HepG2 (cell line): ENCODE data around the gene PPRC1. TPM values are rescaled to one million over a fixed set of nuclear protein-coding genes. Genes with fewer than 3 reads are reported as not detected.

ENCODE experiments used
- CREM ChIP-seq, 2 experiments: sonication (generic) in 1 of 2; formaldehyde crosslinking in 1 of 2; IDR thresholded peaks; 2 replicates each; pipeline versions ENCODE4 v1.4.0 to v1.6.1; 2016 to 2020; ENCODE audit warnings: antibody characterized with exemption in 1 of 2, mild to moderate bottlenecking in 1 of 2, missing genetic modification reagents in 1 of 2
- CTCF ChIP-seq: sonication (generic); formaldehyde crosslinking; IDR thresholded peaks from 2 replicates; pipeline ENCODE4 v1.5.0; 2020; ENCODE audit warnings: mild to moderate bottlenecking, missing genetic modification reagents, moderate library complexity
- EZH2 ChIP-seq: conservative IDR thresholded peaks from 2 replicates; pipeline ENCODE4 v1.6.1; 2012; ENCODE audit warnings: mild to moderate bottlenecking, low read depth, low read length, moderate library complexity
- FOXP1 ChIP-seq, 2 experiments: fragments of 450-650 bp in 1 of 2; IDR thresholded peaks; 2 replicates each; pipeline ENCODE4 v1.6.1; 2017 to 2018; ENCODE audit warnings: antibody characterized with exemption in 1 of 2
- GMEB1 ChIP-seq: sonication (generic); formaldehyde crosslinking; IDR thresholded peaks from 2 replicates; pipeline ENCODE4 v1.5.1; 2020; ENCODE audit warnings: missing genetic modification reagents, mild to moderate bottlenecking, borderline replicate concordance
- HDAC2 ChIP-seq: sonication (generic); formaldehyde crosslinking; IDR thresholded peaks from 2 replicates; pipeline ENCODE4 v1.4.0; 2020; ENCODE audit warnings: missing genetic modification reagents
- MAFG ChIP-seq: sonication (generic); formaldehyde crosslinking; IDR thresholded peaks from 2 replicates; pipeline ENCODE4 v1.5.1; 2020; ENCODE audit warnings: mild to moderate bottlenecking, missing genetic modification reagents
- MAZ ChIP-seq, 2 experiments: sonication (generic) in 1 of 2; formaldehyde crosslinking in 1 of 2; IDR thresholded peaks; 2 replicates each; pipeline versions ENCODE4 v1.5.0 to v1.6.1; 2012 to 2020; ENCODE audit warnings: low read depth in 2 of 2, mild to moderate bottlenecking in 2 of 2, borderline replicate concordance in 1 of 2, improper control_type of control experiment in 1 of 2, low read length in 1 of 2, missing genetic modification reagents in 1 of 2, moderate library complexity in 1 of 2
- SALL1 ChIP-seq: sonication (generic); formaldehyde crosslinking; IDR thresholded peaks from 2 replicates; pipeline ENCODE4 v1.8.0; 2022; ENCODE audit warnings: mild to moderate bottlenecking, missing genetic modification reagents
- SMARCE1 ChIP-seq: fragments of 450-650 bp; IDR thresholded peaks from 2 replicates; pipeline ENCODE4 v1.6.1; 2017; ENCODE audit warnings: borderline replicate concordance
- SNAPC4 ChIP-seq: sonication (generic); formaldehyde crosslinking; IDR thresholded peaks from 2 replicates; pipeline ENCODE4 v1.4.0; 2020; ENCODE audit warnings: mild to moderate bottlenecking, missing genetic modification reagents
- TCF12 ChIP-seq, 2 experiments: fragments of 450-650 bp in 1 of 2; sonication (generic) in 1 of 2; formaldehyde crosslinking in 1 of 2; IDR thresholded peaks; 2 replicates each; pipeline versions ENCODE4 v1.6.1 to v1.8.0; 2017 to 2022; ENCODE audit warnings: antibody characterized with exemption in 1 of 2, mild to moderate bottlenecking in 1 of 2, missing genetic modification reagents in 1 of 2, moderate library complexity in 1 of 2
- ZNF317 ChIP-seq: sonication (generic); formaldehyde crosslinking; IDR thresholded peaks from 2 replicates; pipeline ENCODE4 v1.5.0; 2020; ENCODE audit warnings: mild to moderate bottlenecking, missing genetic modification reagents
- ZNF335 ChIP-seq: sonication (generic); formaldehyde crosslinking; IDR thresholded peaks from 2 replicates; pipeline ENCODE4 v1.4.0; 2020; ENCODE audit warnings: missing genetic modification reagents
- ZNF580 ChIP-seq: IDR thresholded peaks from 2 replicates; pipeline ENCODE4 v1.6.1; 2016; ENCODE audit warnings: low read depth, borderline replicate concordance
- ZNF619 ChIP-seq: sonication (generic); formaldehyde crosslinking; IDR thresholded peaks from 2 replicates; pipeline ENCODE4 v1.4.0; 2020; ENCODE audit warnings: mild to moderate bottlenecking, missing genetic modification reagents
- ZNF747 ChIP-seq: sonication (generic); formaldehyde crosslinking; IDR thresholded peaks from 2 replicates; pipeline ENCODE4 v1.8.1; 2023; ENCODE audit warnings: missing genetic modification reagents, mild to moderate bottlenecking, borderline replicate concordance
- ZNF792 ChIP-seq: IDR thresholded peaks from 2 replicates; pipeline ENCODE4 v1.6.1; 2016
- ZSCAN22 ChIP-seq: sonication (generic); formaldehyde crosslinking; IDR thresholded peaks from 2 replicates; pipeline ENCODE4 v1.4.0; 2020; ENCODE audit warnings: mild to moderate bottlenecking, missing genetic modification reagents
- polyA plus RNA-seq, 8 experiments: library from polyadenylated mRNA; depleted of rRNA in 3 of 8; stranded (reverse) in 7 of 8; unstranded in 1 of 8; fragments of >200 nt; fragmentation: Illumina TruSeq in 4 of 8; extraction: Trizol in 4 of 8; gene quantifications; 2 replicates each; pipeline versions ENCODE4 v1.2.1 to v1.2.3, GENCODE V29; 2011 to 2016; ENCODE audit warnings: low read depth in 4 of 8, missing spikeins in 1 of 8, mixed read lengths in 1 of 8; ENCODE audit not compliant: insufficient read depth in 1 of 8
- total RNA-seq, 5 experiments: library from RNA; depleted of rRNA; stranded (reverse); fragments of >200 nt; fragmentation: Illumina TruSeq; extraction: Trizol; gene quantifications; 2 replicates each; pipeline ENCODE4 v1.2.3, GENCODE V29; 2016; ENCODE audit warnings: low read depth in 1 of 5

The PPRC1 gene
- total and polyA plus RNA-seq, 2 of the 13 experiments (the other 11 are each of a cell fraction or from before 2014, with no cell fraction given): 18.7 to 24.2 TPM

- TF ChIP-seq SNAPC4 (CRISPR knock-in tag): 0 out of 2 replicates have a peak, but pooled peaks have one; percentile 54
- no peak for TF ChIP-seq ZSCAN22 (CRISPR knock-in tag)
- peak; percentile 30 for TF ChIP-seq CTCF
- no peak for TF ChIP-seq TCF12 (IDR thresholded peaks at IDR 0.05)
- TF ChIP-seq TCF12 (CRISPR knock-in tag; IDR thresholded peaks at IDR 0.05): 0 out of 2 replicates have a peak, but pooled peaks have one; percentile 28
- TF ChIP-seq MAZ (IDR thresholded peaks at IDR 0.05; ENCODE audit: borderline replicate concordance, low read depth, low read length): no peak; the same call in 1 of the 2 replicates
- TF ChIP-seq MAZ (CRISPR knock-in tag; IDR thresholded peaks at IDR 0.05; ENCODE audit: low read depth): peak; percentile 62; the same call in 1 of the 2 replicates
- TF ChIP-seq CREM (IDR thresholded peaks at IDR 0.05): no peak
- no peak for TF ChIP-seq CREM (CRISPR knock-in tag; IDR thresholded peaks at IDR 0.05)
- TF ChIP-seq ZNF335: no peak
- no peak for TF ChIP-seq ZNF580 (CRISPR knock-in tag)
- TF ChIP-seq GMEB1 (CRISPR knock-in tag): peak; percentile 72
- TF ChIP-seq ZNF317 (CRISPR knock-in tag): no peak
- no peak for TF ChIP-seq EZH2
- no peak for TF ChIP-seq SMARCE1
- 0 out of 2 replicates have a peak, but pooled peaks have one; percentile 32 for TF ChIP-seq ZNF792 (CRISPR knock-in tag)
- TF ChIP-seq SALL1 (CRISPR knock-in tag): peak; percentile 52; the same call in 1 of the 2 replicates
- no peak for TF ChIP-seq ZNF747 (CRISPR knock-in tag)
- no peak for TF ChIP-seq HDAC2
- no peak for TF ChIP-seq FOXP1 (IDR thresholded peaks at IDR 0.05)
- TF ChIP-seq FOXP1 (CRISPR knock-in tag; IDR thresholded peaks at IDR 0.05): no peak
- TF ChIP-seq MAFG (CRISPR knock-in tag): no peak
- TF ChIP-seq ZNF619 (CRISPR knock-in tag): no peak
Observed at GRCh38 chr10:102120142-102120990, 12.5 kb upstream of the PPRC1 start, which contains the start of gene LDB1 (continued).
